ENCODE data around the gene SH3RF1. TPM values are rescaled to one million over a fixed set of nuclear protein-coding genes. Genes with fewer than 3 reads are reported as not detected.

Gene SH3RF1
- total and polyA plus RNA-seq, 11 donors, result 1.7 to 17.2 (median 8.9) TPM

DNA sequence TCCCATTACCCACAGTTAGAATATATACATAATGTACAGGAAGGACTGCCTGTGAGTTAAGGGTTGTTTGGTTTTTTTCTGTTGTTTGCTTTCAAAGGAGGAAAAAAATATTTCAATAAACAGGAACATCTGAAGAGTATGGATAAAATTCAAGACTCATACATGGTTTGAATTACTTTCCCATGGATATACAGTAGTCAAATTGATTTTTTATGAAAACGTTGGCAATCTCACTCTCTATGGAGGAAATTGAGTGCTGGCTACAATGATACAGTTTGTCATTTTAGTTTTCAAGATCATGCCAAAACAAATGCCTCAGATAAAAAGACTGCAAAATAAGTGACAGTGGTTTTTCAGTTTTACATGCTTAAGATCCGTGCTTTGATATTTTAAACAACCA, 116.6 kb downstream of the SH3RF1 start:
- WGBS, 4 donors, result 73 to 78% (median 76%) methylated on average over 2 of the region's 2 CpGs
- H3K4me1 ChIP-seq, result peaks cover 0 to 25% (median 0%) of the 10 kb centered on the region in 12 donors
- no peak overlapping the region for H3K27ac ChIP-seq
- intact Hi-C loops (cut with DNase I), result no loop called here
- TF ChIP-seq, protein P1, sequence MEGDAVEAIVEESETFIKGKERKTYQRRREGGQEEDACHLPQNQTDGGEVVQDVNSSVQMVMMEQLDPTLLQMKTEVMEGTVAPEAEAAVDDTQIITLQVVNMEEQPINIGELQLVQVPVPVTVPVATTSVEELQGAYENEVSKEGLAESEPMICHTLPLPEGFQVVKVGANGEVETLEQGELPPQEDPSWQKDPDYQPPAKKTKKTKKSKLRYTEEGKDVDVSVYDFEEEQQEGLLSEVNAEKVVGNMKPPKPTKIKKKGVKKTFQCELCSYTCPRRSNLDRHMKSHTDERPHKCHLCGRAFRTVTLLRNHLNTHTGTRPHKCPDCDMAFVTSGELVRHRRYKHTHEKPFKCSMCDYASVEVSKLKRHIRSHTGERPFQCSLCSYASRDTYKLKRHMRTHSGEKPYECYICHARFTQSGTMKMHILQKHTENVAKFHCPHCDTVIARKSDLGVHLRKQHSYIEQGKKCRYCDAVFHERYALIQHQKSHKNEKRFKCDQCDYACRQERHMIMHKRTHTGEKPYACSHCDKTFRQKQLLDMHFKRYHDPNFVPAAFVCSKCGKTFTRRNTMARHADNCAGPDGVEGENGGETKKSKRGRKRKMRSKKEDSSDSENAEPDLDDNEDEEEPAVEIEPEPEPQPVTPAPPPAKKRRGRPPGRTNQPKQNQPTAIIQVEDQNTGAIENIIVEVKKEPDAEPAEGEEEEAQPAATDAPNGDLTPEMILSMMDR (IDR thresholded peaks at IDR 0.05), result no peak
- TF ChIP-seq POLR2A (IDR thresholded peaks at IDR 0.05), result no peak
- ATAC-seq, result no peak
- DNase-seq, result no peak
- no peaks in the 10 kb centered on the region for H3K27me3 ChIP-seq
- H3K36me3 ChIP-seq, result peaks cover 0 to 40% (median 13%) of the 10 kb centered on the region in 9 donors
- H3K9me3 ChIP-seq, result no peaks in the 10 kb centered on the region
- no peak overlapping the region for H3K4me3 ChIP-seq

DNA sequence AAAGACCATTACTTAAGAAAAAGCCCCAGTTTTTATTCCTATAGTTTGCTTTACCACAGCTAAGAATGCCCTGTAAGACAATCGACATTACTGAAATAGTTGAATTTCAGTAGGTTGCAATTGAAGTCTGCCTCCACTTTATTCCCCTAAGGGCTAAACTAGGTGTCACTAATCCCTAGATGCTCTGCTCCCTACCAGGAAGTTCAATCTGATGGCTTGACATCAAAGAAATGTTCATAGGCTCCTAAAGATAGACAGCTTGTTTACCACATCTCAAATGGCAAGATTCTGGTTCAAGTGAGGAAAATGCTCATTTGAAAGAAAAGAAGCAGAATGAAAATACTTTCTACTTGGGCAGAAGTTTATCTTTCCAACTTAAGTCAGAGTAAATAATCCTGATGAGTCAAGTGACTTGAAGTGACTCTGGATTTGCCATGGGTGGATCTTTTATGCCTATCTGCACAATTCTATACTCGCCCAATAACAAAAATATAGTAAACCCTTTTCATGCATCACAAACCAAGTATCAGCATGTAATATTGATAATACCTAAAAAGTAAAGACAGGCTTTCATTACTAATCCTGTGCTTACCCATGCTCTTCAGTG, 117.2 kb downstream of the SH3RF1 start:
- intact Hi-C loops (cut with DNase I), result no loop called here
- TF ChIP-seq, protein P1 (IDR thresholded peaks at IDR 0.05), result no peak
- TF ChIP-seq POLR2A (IDR thresholded peaks at IDR 0.05), result no peak

DNA sequence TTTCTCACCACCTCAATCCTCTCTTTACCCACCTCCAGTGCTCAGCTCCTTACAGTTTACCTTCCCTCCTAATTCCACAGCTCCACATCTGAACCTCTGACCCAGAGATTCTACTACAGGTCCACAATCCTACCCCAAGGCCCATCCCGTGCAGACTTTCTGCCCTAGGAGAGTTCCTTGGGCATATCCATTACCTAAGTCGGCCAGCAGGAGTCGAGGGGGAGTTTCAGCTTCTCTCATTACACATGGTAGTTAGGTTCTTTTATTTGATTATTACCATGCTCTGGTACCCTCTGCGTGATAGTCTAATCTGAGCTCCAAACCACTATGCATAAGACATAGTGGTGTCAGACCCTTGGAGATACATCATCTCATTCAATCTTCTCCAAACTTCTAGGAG, 117.9 kb downstream of the SH3RF1 start:
- no peaks in the 10 kb centered on the region for H3K27me3 ChIP-seq
- TF ChIP-seq, protein P1 (IDR thresholded peaks at IDR 0.05), result no peak
- TF ChIP-seq POLR2A (IDR thresholded peaks at IDR 0.05), result no peak
- DNase-seq, result no peak
- no peaks in the 10 kb centered on the region for H3K9me3 ChIP-seq
- intact Hi-C loops (cut with DNase I), result no loop called here
- 81 to 98% (median 90%) methylated on average over 4 of the region's 4 CpGs for WGBS, 4 donors
- no peak overlapping the region for H3K27ac ChIP-seq
- H3K36me3 ChIP-seq, result peaks cover 0 to 43% (median 13%) of the 10 kb centered on the region in 9 donors
- no peak overlapping the region for H3K4me3 ChIP-seq
- ATAC-seq, result no peak
- H3K4me1 ChIP-seq, result peaks cover 0 to 23% (median 0%) of the 10 kb centered on the region in 12 donors

More for the DNA sequence above, 117.2 kb downstream of the SH3RF1 start:
- Histone ChIP-seq H3K27me3 (no peaks in the 10 kb centered on the region), H3K36me3 (peaks cover 0 to 40% (median 13%) of the 10 kb centered on the region in 9 donors), H3K4me3 (no peak overlapping the region), H3K27ac (no peak overlapping the region), H3K9me3 (no peaks in the 10 kb centered on the region), H3K4me1 (peaks cover 0 to 23% (median 0%) of the 10 kb centered on the region in 12 donors)
- DNase-seq, result no peak
- ATAC-seq, result no peak
- WGBS, 4 donors, result 87 to 98% (median 94%) methylated on average over 2 of the region's 2 CpGs

DNA sequence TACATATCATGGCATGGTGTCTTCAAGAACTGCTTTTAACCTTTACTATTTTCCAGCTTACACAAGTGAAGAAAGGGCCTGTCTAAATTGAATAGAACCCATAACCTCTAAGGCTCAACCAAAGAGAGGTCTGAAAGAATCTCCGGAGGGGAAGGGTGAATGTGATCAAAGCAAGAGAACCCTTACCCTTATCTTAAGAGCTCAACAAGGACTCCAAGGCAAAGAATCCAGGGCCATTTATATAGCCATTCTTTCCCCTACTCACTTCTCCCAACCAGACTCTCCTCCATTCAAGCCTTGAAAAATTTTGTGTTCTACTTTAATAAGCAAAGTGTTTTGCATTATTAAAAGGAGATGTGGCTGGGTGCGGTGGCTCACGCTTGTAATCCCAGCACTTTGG, 118.7 kb downstream of the SH3RF1 start:
- DNase-seq (no peak), ATAC-seq (no peak)
- H3K36me3 ChIP-seq, result peaks cover 0 to 43% (median 13%) of the 10 kb centered on the region in 9 donors
- intact Hi-C loops (cut with DNase I), result no loop called here
- peaks cover 0 to 23% (median 0%) of the 10 kb centered on the region in 12 donors for H3K4me1 ChIP-seq
- H3K27ac ChIP-seq, result no peak overlapping the region
- H3K4me3 ChIP-seq, result no peak overlapping the region
- H3K9me3 ChIP-seq, result no peaks in the 10 kb centered on the region
- 92 to 95% (median 94%) methylated on average over 3 of the region's 3 CpGs for WGBS, 4 donors
- H3K27me3 ChIP-seq, result no peaks in the 10 kb centered on the region
- TF ChIP-seq, protein P1 (IDR thresholded peaks at IDR 0.05), result no peak
- TF ChIP-seq POLR2A (IDR thresholded peaks at IDR 0.05), result no peak
